GM10266 (cell line): ENCODE data around the gene SNTG2.

ENCODE experiments used
- DNase-seq: peaks from one replicate; pipeline ENCODE4 v3.0.0; 2012; ENCODE audit errors: extremely low spot score
- TF ChIP-seq, protein P1 (sequence below): IDR thresholded peaks from 2 replicates; pipeline ENCODE4 v1.5.1; 2012; ENCODE audit warnings: mild to moderate bottlenecking, low read depth; ENCODE audit not compliant: control insufficient read depth, insufficient read depth; ENCODE audit errors: missing control alignments

Gene SNTG2

DNA sequence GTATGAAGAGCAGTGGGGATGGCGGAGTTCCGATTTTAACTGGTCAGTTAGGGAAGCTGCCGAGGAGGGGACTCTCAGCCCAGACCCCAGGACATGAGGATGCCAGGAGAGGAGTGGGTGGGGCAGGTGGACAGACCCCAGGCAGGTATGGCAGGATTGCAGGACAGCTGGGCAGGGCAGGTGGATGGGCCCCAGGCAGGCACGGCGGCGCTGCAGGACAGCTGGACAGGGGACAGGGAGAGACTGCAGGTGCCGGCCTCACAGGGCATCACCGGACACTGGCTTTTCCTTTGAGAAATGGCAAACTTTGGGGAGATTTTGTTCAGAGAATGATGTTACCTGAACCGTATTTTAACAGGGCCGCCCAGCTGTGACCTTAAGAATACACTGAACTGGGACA, 127.7 kb downstream of the SNTG2 start:
- DNase-seq: no peak
- TF ChIP-seq, protein P1, sequence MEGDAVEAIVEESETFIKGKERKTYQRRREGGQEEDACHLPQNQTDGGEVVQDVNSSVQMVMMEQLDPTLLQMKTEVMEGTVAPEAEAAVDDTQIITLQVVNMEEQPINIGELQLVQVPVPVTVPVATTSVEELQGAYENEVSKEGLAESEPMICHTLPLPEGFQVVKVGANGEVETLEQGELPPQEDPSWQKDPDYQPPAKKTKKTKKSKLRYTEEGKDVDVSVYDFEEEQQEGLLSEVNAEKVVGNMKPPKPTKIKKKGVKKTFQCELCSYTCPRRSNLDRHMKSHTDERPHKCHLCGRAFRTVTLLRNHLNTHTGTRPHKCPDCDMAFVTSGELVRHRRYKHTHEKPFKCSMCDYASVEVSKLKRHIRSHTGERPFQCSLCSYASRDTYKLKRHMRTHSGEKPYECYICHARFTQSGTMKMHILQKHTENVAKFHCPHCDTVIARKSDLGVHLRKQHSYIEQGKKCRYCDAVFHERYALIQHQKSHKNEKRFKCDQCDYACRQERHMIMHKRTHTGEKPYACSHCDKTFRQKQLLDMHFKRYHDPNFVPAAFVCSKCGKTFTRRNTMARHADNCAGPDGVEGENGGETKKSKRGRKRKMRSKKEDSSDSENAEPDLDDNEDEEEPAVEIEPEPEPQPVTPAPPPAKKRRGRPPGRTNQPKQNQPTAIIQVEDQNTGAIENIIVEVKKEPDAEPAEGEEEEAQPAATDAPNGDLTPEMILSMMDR: no peak

DNA sequence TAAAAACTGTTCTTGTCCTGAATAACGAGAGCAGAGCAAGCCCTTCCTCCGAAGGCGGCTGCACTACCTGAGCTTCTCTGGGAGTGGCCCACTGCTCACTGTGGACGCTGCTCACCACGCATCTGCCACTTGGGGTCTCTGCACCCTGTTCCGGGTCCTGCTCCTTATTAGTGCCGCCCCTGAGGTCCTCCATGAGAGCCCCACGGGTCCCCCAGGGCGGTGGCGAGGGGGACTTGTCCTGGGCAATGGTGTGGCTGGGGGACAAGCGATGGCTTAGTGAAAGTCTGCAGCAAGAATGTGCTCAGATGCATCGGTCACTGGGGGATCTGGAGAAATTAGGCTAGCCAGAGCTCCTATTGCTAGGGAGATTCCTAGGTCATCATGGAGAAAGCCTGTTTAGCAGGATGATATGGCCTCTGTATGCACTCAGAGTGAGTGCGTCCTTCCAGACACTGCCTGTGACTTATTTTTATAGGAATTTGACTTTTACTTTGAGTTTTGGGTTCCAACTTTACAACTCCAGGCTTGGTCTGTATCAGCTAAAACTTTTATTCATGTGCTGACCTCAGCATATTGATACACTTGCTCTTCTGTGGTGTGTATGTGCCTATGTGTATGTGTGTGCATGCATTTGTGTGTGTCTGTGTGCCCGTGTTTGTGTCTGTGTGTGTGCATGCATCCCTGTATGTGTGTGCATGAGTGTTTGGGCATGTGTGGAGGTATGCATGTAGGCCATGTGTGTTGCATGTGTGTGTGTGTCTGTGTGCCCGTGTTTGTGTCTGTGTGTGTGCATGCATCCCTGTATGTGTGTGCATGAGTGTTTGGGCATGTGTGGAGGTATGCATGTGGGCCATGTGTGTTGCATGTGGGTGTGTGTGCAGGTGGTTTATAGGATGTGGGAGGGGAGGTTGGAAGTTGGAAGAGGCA, 129.5 kb downstream of the SNTG2 start:
- DNase-seq: no peak
- TF ChIP-seq, protein P1: no peak

GRCh38 chr2:1081451-1082225, 131.0 kb downstream of the SNTG2 start:
- TF ChIP-seq, protein P1: no peak
- DNase-seq: no peak

DNA sequence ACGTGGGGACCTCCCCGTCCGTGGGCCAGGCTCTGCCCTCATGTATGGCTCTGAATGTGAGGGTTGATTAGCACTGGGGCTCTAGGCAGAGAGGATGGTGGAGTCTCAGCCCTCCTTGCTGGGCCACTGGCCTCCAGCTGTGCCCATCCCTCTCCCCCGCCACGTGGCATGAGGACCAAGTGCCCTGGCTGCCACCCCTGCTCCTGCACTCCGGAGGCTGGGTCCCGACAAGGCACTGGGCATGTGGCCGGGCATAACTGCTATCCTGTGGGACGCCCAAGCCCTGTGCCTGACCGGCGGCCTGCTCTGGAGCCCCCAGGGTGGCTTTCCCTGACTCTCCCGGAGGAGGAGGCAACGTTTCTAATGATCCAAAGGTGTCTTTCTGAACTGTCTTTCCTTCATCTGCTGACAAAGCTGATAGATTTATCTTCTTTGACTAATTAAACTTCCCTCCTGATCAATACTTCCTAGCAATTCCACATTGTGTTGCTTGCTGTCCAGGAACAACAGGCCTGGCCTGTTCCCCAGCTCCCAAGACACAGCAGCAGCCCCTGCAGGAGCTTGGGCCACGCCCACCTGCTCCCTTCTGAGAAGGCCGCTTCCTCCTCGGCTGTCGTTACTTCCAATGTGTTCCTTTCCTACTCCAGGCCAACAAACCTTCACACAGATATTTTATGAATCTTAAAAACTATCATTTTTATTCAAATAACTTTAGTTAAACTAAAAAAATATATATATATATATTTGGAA, 132.0 kb downstream of the SNTG2 start:
- no peak for DNase-seq
- TF ChIP-seq, protein P1: no peak

GRCh38 chr2:1088192-1088860, 137.7 kb downstream of the SNTG2 start:
- TF ChIP-seq, protein P1: no peak
- no peak for DNase-seq

DNA sequence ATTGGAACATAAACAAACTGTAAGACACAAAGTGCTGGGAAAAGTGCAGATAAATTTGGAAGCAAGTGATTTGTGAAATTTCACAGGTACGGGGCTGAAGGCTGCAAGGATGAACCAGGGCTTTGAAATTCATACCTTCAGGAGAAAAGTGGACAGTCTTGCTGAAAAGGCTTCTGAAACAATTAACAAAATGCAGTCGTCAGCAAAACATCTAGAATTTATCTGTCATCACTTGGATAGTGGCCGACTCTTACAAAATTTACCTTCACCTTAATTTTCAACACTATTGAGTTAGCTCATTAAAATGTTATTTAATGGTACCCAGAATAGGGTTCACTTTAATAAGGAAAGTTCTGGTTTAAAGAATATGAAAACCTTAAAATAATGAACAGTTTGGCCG, 138.3 kb downstream of the SNTG2 start:
- DNase-seq: no peak
- TF ChIP-seq, protein P1: no peak
